Stimulated activated CD4-positive, alpha-beta T cell treated with anti-CD3 and anti-CD28 coated beads, TNF-alpha, amount 100 ng/mL, for 1 hour (primary cell): ENCODE measurements around the gene KRTAP10-10.
"Not testable (repeated sequence)": the region's sequence is repeated elsewhere in the genome, so short reads cannot be mapped to it uniquely, and the experiment has no call there.

Experiments used
- DNase-seq, 3 donors: peaks; one replicate each; pipeline ENCODE4 v3.0.0-alpha.2; 2020; ENCODE audit warnings: low read depth in 3 of 3, low spot score in 1 of 3

Gene KRTAP10-10

DNA sequence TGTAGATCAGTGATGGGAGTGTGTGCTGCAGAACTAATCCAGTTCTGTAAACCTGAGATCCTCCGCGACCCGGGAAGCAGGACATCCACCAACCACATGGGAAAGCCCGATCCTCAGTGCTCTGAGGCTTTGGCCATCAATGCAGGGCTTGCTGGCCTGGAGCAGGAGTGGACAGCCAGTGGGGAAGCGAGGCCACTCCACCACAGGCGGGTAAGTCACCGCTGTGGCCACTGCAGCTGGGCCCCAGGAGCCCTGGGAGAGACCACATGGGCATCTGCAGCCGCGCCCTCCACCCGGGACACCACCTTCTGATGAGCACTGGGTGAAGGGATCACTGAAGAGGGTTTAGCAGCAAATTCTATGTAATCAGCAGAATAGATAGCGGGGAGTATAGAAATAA, 44.0 kb downstream of the KRTAP10-10 start:
- DNase-seq: no peak

DNA sequence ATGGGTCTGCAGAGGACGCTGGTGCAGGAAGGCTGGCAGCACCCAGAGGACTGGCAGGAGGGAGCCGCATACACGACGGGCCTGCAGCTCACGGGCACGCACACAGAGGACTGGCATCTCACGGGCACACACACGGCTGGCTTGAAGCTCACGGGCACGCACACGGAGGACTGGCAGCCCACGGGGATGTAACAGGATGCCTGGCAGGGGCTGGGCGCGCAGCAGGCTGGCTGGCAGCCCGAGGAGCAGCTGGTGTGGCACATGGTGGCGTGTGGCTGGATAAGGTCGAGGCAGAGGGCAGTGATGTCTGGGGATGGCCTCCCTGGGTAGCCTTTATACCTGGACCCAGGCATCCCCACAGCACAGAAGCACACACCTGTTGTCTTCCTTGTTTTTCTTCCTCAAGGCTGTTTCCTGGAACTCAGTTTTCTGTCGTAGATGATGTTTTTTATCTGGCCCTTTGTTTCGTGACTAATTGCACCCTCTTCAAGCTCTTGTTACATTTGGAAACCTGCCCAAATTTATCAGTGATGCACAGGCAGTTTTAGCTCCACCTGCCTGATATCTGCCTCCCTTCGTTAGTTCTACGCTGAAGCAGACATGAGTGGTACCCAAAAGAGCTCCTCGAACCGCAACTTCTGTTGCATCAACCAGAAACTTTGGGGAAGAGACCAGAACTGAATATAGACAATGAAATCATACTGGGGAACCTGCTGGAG, 44.9 kb downstream of the KRTAP10-10 start, which contains the start of gene KRTAP12-1:
KRTAP12-1 (minus strand) TSS at position 303 of the 719 bp plus-strand sequence; CDS start at position 263, 40 bp downstream.
- no peak for DNase-seq

DNA sequence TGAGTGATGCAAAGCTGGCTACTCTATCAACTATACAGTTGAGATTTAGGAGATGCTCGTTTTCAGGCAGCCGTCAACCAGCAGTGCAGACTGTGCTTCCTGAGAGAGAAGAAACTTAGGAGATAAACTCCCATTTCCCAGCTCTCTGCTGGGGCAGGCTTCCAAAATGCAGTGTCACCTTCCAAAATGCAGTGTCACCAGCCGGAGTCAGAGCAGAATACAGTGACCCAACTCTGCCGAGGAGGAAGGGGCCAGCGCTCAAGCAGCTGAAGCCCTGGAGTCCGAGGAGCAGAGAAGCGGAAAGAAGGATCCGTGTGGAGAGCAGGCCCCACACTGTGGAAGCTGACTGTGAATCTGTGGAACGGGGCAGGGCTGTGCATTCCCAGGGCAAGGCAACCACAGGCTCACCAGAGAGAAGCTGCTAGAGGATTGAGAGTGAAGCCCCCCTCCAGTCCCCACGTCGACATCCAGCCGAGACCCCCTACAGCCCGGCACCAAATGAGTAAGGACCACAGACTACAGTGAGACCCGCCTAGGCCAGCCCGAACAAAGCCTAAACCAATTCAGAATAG, 45.5 kb downstream of the KRTAP10-10 start:
- no peak for DNase-seq

DNA sequence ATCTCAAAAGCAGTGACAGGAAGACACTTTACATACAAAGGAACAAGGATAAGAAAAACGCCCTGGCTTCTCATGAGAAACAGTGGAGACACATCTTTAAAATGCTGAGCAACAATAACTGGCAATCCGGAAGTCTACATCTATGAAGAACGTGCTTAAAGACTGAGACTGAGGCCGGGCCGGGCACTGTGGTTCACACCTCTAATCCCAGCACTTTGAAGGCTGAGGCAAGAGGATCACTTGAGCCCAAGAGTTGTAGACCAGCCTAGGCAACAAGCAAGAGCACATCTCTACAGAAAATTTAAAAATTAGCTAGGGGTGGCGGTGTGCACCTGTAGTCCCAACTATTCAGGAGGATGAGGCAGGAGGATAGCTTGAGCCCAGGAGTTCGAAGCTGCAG, 46.9 kb downstream of the KRTAP10-10 start:
- DNase-seq: no peak

GRCh38 chr21:44684483-44684882, 47.3 kb downstream of the KRTAP10-10 start:
- no peak for DNase-seq

DNA sequence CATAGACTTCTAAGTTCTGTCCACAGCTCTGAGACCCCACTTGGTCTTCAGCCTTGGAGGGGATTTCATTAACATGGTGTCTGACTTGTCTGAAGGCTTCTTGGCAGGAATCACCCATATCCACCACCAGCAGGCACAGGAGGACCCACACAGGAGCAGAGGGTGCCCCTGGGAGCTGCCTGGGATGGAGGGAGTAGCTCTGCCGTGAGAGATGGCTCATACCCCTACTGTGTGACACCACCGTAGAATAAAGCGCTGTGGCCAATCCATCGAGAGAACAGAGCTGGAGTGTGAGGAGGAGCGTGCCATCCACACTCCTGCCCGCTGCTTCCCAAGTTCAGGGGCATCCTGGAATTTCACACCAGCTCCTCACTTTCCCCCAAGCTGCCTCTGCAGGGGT, 47.9 kb downstream of the KRTAP10-10 start:
- DNase-seq: not testable (repeated sequence)

DNA sequence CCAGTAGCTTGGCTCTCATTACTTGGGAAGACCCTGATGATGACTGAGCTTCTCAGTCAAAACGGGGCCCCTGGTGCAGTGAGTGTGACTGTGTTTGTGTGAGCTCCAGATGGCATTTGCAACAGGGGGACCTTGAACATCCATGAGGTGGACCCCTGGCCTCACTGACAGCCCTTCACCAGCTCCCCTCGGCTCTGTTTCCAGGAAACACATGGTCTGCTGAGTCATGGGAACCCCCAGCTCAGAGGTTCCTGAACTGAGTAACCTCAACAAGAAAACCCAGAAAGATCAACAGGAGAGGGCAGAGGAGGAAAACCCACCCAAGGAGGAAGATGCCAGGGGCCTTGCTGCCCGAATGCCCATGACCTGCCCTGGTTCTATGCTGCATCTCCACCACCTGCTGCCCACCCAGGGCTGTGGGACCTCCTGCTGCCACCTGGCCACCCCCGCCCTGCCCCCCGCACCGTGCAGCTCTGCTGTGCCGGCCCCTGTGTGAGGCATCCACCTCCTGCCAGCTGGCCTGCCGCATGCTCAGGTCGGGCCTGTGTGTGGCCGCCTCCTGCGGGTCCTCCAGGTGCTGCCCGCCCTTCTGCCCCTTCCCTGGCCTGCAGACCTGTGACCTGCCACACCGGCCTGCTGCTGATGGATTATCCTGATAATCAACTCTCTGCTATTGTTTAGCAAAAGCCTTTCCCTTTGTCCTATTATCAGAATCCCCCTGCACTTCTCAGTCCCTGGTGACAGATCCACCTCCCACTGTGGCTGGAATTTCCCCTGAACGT, 49.0 kb downstream of the KRTAP10-10 start:
- no peak for DNase-seq

DNA sequence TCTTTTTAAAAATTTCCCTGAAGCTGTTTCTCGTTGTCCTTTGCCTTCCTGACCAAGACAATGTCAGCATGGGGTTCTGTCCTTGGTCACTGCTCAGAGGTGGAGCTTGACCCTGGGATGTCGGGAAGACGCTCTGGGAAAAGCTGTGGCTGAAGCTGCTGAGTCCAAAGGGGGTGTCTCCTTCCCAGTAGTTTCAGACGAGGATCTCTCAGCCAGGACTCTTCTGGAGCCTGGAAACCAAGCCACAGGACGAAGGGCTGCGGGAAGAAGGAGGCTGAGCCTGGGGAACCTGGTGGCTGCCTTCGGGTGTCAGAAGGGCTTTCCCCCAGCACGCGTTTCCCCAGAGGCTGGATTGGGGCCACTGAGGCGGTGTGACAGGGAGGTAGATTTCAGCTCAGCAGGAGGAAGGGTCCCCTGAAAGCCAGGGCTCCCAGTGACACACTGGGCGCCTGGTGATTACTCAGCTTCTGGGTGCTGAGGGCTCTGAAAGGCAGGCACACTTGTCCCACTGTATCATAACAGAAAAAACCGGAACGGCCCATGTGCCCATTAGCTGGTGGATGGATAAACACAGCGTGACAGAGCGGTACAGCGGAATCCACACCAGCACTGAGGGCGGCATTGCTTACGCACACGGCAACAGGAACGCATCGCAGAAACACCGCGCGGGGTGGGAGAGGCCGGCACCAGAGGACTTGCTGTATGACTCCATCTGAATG, 49.8 kb downstream of the KRTAP10-10 start:
- DNase-seq: no peak

- DNase-seq: no peak
Observed at GRCh38 chr21:44687671-44688070, 50.5 kb downstream of the KRTAP10-10 start.
